D721Med (cell line): ENCODE results near the gene ETV3L.

Experiments used
- DNase-seq: peaks from one replicate; pipeline ENCODE4 v3.0.0; 2011; ENCODE audit warnings: low spot score; ENCODE audit not compliant: insufficient read length
- FAIRE-seq: peaks from 2 replicates; lab custom pipeline; 2011; peaks lifted over from hg19 to GRCh38; lab: Jason Lieb, UNC
- CTCF ChIP-seq: IDR thresholded peaks from 2 replicates; pipeline ENCODE4 v1.5.1; 2012; ENCODE audit warnings: mild to moderate bottlenecking, control low read depth; ENCODE audit not compliant: insufficient read depth; ENCODE audit errors: missing control alignments

The ETV3L gene

GRCh38 chr1:157142201-157142600 lies 42.6 kb upstream of the ETV3L start:
- TF ChIP-seq CTCF = no peak
- no peak for FAIRE-seq
- no peak for DNase-seq

GRCh38 chr1:157141212-157141855 lies 41.7 kb upstream of the ETV3L start:
- TF ChIP-seq CTCF = no peak
- DNase-seq (no peak), FAIRE-seq (no peak)

- FAIRE-seq = no peak
- no peak for TF ChIP-seq CTCF
- DNase-seq = no peak
Measured at GRCh38 chr1:157140063-157140588, 40.5 kb upstream of the ETV3L start.

- DNase-seq (no peak), FAIRE-seq (peak; percentile 79)
- no peak for TF ChIP-seq CTCF
Measured at GRCh38 chr1:157139052-157139715, 39.6 kb upstream of the ETV3L start.

- peak; percentile 90 for DNase-seq
- FAIRE-seq = no peak
Measured at GRCh38 chr1:157138220-157139051, 38.8 kb upstream of the ETV3L start, which contains the start of gene ETV3. ETV3 (minus strand) TSS chr1:157138395; CDS start chr1:157136352, 2,043 bp downstream.

More at GRCh38 chr1:157138220-157139051, 38.8 kb upstream of the ETV3L start, which contains the start of gene ETV3:
- no peak for TF ChIP-seq CTCF
